Keratinocyte (primary cell): Measurements from ENCODE around the gene SQOR. TPM values are rescaled to one million over a fixed set of nuclear protein-coding genes. Genes with fewer than 3 reads are reported as not detected.

Experiments used
- DNase-seq: peaks from one replicate; pipeline ENCODE4 v3.0.0-alpha.2; 2011; ENCODE audit warnings: low read depth, missing footprints, low spot score
- FAIRE-seq: peaks from 2 replicates; lab custom pipeline; 2011; peaks lifted over from hg19 to GRCh38; lab: Jason Lieb, UNC
- H2AFZ ChIP-seq: 2 replicates; pipeline ENCODE4 v1.6.0; 2012; ENCODE audit warnings: low read length, control low read depth, inconsistent platforms; ENCODE audit not compliant: control insufficient read depth
- H3K27ac ChIP-seq: 2 replicates; pipeline ENCODE4 v1.5.1; 2011; ENCODE audit warnings: low read length; ENCODE audit not compliant: control insufficient read depth, insufficient read depth
- H3K27me3 ChIP-seq: 3 replicates; pipeline ENCODE4 v1.6.0; 2011; ENCODE audit warnings: low read length; ENCODE audit not compliant: control insufficient read depth, insufficient read depth; ENCODE audit errors: extremely low read depth
- H3K36me3 ChIP-seq, 2 experiments: 2 replicates in 1 of 2; 3 replicates in 1 of 2; pipeline ENCODE4 v1.5.1; 2011; ENCODE audit warnings: low read length in 2 of 2, mild to moderate bottlenecking in 1 of 2; ENCODE audit not compliant: control insufficient read depth in 2 of 2, insufficient read depth in 2 of 2; ENCODE audit errors: extremely low read depth in 1 of 2
- H3K4me1 ChIP-seq: 3 replicates; pipeline ENCODE4 v1.5.1; 2011; ENCODE audit warnings: low read length; ENCODE audit not compliant: control insufficient read depth, insufficient read depth; ENCODE audit errors: extremely low read depth
- H3K4me2 ChIP-seq: 3 replicates; pipeline ENCODE4 v1.6.0; 2011; ENCODE audit warnings: low read depth, low read length; ENCODE audit not compliant: control insufficient read depth, insufficient read depth; ENCODE audit errors: extremely low read depth
- H3K4me3 ChIP-seq, 3 experiments: fragments of 200-600 bp in 1 of 3; sonication (generic) in 1 of 3; 2 replicates in 2 of 3; 3 replicates in 1 of 3; pipeline ENCODE4 v1.5.1; 2011 to 2016; ENCODE audit warnings: low read length in 3 of 3, mild to moderate bottlenecking in 3 of 3, control low read depth in 2 of 3, inconsistent platforms in 1 of 3, low read depth in 1 of 3, mixed read lengths in 1 of 3, mixed run types in 1 of 3, moderate library complexity in 1 of 3; ENCODE audit not compliant: control insufficient read depth in 2 of 3, insufficient read depth in 2 of 3; ENCODE audit errors: extremely low read depth in 1 of 3
- H3K79me2 ChIP-seq: 2 replicates; pipeline ENCODE4 v1.6.0; 2012; ENCODE audit warnings: low read length; ENCODE audit not compliant: control insufficient read depth, insufficient read depth
- H3K9ac ChIP-seq: 3 replicates; pipeline ENCODE4 v1.6.0; 2011; ENCODE audit warnings: low read length; ENCODE audit not compliant: control insufficient read depth, insufficient read depth; ENCODE audit errors: extremely low read depth
- H3K9me1 ChIP-seq: 3 replicates; pipeline ENCODE4 v1.6.0; 2011; ENCODE audit warnings: low read length; ENCODE audit not compliant: control insufficient read depth, insufficient read depth; ENCODE audit errors: extremely low read depth
- H3K9me3 ChIP-seq: 2 replicates; pipeline ENCODE4 v1.5.1; 2012; ENCODE audit warnings: low read depth, low read length; ENCODE audit not compliant: control insufficient read depth
- H4K20me1 ChIP-seq: 3 replicates; pipeline ENCODE4 v1.6.0; 2011; ENCODE audit warnings: low read length; ENCODE audit not compliant: control insufficient read depth, insufficient read depth; ENCODE audit errors: extremely low read depth
- CTCF ChIP-seq, 3 experiments: IDR thresholded peaks in 1 of 3; conservative IDR thresholded peaks in 1 of 3; optimal IDR thresholded peaks in 1 of 3; 2 replicates in 2 of 3; 3 replicates in 1 of 3; pipeline versions ENCODE3 to v1.5.1; 2011; ENCODE audit warnings: low read length in 3 of 3, mild to moderate bottlenecking in 3 of 3, moderate library complexity in 2 of 3, control low read depth in 1 of 3, inconsistent platforms in 1 of 3; ENCODE audit not compliant: insufficient read depth in 2 of 3; ENCODE audit errors: extremely low read depth in 1 of 3
- EZH2 ChIP-seq: IDR thresholded peaks from one replicate; pipeline ENCODE4 v1.6.1; 2012; ENCODE audit warnings: inconsistent platforms, mild to moderate bottlenecking, low read length, moderate library complexity
- dilution Hi-C: fragments of 300-500 bp; cut with MboI; formaldehyde crosslinking; loops from one replicate; pipeline ENCODE4 v1.7.0; 2020; ENCODE audit warnings: low sequenced_read_pairs; ENCODE audit not compliant: extremely low pct_ligation_motif_present
- polyA plus RNA-seq, 5 experiments: library from polyadenylated mRNA; depleted of rRNA in 3 of 5; stranded (reverse) in 3 of 5; stranded (forward) in 1 of 5; unstranded in 1 of 5; fragments of >200 nt; gene quantifications; 1 replicate in 1 of 5; 2 replicates in 3 of 5; 3 replicates in 1 of 5; pipeline versions ENCODE4 v1.2.1 to v1.2.3, GENCODE V29; 2011 to 2012; ENCODE audit warnings: missing spikeins in 2 of 5, low read depth in 1 of 5, low replicate concordance in 1 of 5

The SQOR gene
- polyA plus RNA-seq, 1 donor (not counting 4 experiments of a cell fraction or from before 2014, with no cell fraction given): 140 TPM

GRCh38 chr15:45719490-45719889 lies 84.7 kb downstream of the SQOR start:
- H3K4me2 ChIP-seq: no peak overlapping the region
- no peaks in the 10 kb centered on the region for H3K36me3 ChIP-seq
- H3K9ac ChIP-seq: no peak overlapping the region
- H3K9me3 ChIP-seq: no peaks in the 10 kb centered on the region
- no peak overlapping the region for H2AFZ ChIP-seq
- H3K79me2 ChIP-seq: no peaks in the 10 kb centered on the region
- H4K20me1 ChIP-seq: no peaks in the 10 kb centered on the region
- DNase-seq (no peak), FAIRE-seq (no peak)
- no peak overlapping the region for H3K27ac ChIP-seq
- no peak for TF ChIP-seq EZH2
- no peak for TF ChIP-seq CTCF (optimal IDR thresholded peaks at IDR 0.05 in 1 of 3, IDR thresholded peaks at IDR 0.05 in 1 of 3, conservative IDR thresholded peaks at IDR 0.05 in 1 of 3; ENCODE audit: extremely low read depth in 1 of 3, insufficient read depth in 2 of 3, low read length in 3 of 3)
- no peaks in the 10 kb centered on the region for H3K9me1 ChIP-seq
- no peak overlapping the region for H3K4me3 ChIP-seq
- H3K4me1 ChIP-seq: peaks cover 3% of the 10 kb centered on the region
- no peaks in the 10 kb centered on the region for H3K27me3 ChIP-seq
- dilution Hi-C loops: no loop called here

GRCh38 chr15:45720183-45720582 lies 85.4 kb downstream of the SQOR start:
- no peak for DNase-seq
- no peaks in the 10 kb centered on the region for H3K27me3 ChIP-seq
- H3K4me1 ChIP-seq: no peaks in the 10 kb centered on the region
- H4K20me1 ChIP-seq: no peaks in the 10 kb centered on the region
- TF ChIP-seq CTCF (optimal IDR thresholded peaks at IDR 0.05 in 1 of 3, IDR thresholded peaks at IDR 0.05 in 1 of 3, conservative IDR thresholded peaks at IDR 0.05 in 1 of 3; ENCODE audit: extremely low read depth in 1 of 3, insufficient read depth in 2 of 3, low read length in 3 of 3): no peak
- no peak for TF ChIP-seq EZH2
- H3K9me1 ChIP-seq: no peaks in the 10 kb centered on the region
- dilution Hi-C loops: no loop called here
- H3K9me3 ChIP-seq: no peaks in the 10 kb centered on the region
- no peak overlapping the region for H3K4me2 ChIP-seq
- no peaks in the 10 kb centered on the region for H3K79me2 ChIP-seq
- no peaks in the 10 kb centered on the region for H3K36me3 ChIP-seq
- no peak overlapping the region for H3K9ac ChIP-seq
- H3K27ac ChIP-seq: no peak overlapping the region
- no peak for FAIRE-seq
- H2AFZ ChIP-seq: no peak overlapping the region
- no peak overlapping the region for H3K4me3 ChIP-seq
